Measurements from ENCODE around the gene ANKFN1.

The ANKFN1 gene

DNA sequence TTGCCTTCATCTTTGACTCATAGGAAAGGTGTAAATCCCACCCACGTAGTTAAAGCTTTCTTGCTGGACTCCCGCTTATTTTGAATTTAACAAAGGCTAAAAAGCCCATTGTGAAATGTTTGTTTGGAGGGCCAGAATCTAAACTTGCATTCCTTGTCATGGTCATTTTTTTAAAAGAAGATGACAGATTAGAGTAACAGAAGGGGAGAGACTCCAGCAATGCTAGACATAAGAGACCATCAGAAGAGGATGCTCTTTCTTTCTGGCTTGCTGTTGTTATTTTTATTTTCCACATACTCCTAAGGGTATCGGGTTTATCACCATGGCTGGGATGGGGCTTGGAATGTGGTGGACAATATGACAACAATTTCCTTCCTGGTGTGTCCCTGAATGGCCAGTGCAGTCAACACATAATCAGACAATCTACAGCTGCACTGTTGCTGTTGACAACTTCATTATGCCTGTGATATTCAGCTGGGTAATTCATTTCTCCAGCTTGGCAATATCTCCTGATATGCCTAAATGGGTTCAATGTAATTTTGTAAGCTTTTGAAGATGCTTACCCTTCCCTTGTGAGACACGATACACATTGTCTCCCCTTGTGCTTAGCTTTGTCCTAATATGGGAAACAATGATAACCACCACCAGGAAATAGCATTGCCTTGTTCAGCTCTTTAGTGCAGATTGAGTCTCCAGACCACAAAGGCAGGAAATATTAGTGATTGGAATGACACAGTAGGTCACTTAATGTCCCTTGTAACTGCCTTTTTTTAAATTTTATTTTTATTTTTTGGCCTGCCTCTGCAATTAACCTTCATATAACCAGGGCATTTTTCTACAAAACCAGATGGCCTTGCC is 164.3 kb downstream of the ANKFN1 start:
- Histone ChIP-seq H3K27ac (no peak overlapping the region), H3K4me3 (ENCODE audit: low read depth in 1 of 2, low read length in 1 of 2) (no peak overlapping the region), H3K4me1 (ENCODE audit: control insufficient read depth in 1 of 2, insufficient read depth in 1 of 2, low read depth in 1 of 2, low read length in 1 of 2) (peaks cover 35 to 38% of the 10 kb centered on the region in 2 experiments), H3K9me3 (no peaks in the 10 kb centered on the region), H3K27me3 (no peaks in the 10 kb centered on the region), H3K36me3 (no peaks in the 10 kb centered on the region)
- TF ChIP-seq, protein P1, sequence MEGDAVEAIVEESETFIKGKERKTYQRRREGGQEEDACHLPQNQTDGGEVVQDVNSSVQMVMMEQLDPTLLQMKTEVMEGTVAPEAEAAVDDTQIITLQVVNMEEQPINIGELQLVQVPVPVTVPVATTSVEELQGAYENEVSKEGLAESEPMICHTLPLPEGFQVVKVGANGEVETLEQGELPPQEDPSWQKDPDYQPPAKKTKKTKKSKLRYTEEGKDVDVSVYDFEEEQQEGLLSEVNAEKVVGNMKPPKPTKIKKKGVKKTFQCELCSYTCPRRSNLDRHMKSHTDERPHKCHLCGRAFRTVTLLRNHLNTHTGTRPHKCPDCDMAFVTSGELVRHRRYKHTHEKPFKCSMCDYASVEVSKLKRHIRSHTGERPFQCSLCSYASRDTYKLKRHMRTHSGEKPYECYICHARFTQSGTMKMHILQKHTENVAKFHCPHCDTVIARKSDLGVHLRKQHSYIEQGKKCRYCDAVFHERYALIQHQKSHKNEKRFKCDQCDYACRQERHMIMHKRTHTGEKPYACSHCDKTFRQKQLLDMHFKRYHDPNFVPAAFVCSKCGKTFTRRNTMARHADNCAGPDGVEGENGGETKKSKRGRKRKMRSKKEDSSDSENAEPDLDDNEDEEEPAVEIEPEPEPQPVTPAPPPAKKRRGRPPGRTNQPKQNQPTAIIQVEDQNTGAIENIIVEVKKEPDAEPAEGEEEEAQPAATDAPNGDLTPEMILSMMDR (IDR thresholded peaks at IDR 0.05) = no peak

DNA sequence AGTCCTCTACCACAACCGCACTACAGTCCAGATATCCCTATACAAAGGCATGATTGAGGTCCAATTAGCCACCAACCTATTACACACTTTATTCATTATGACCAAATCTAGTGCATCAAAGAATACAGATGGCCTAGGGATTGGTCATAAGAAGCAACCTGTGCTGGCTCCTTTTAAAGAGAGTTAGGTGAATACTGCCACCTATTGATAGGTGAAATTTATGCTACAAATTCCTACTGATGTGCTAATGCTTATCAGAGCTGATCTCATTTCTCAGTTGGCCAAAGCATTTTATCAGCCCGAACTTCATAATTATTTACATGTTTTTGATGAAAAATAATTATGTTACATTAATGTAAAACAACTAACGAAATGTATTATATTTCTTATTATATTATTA is 166.3 kb downstream of the ANKFN1 start:
- TF ChIP-seq, protein P1 (IDR thresholded peaks at IDR 0.05) = peak; percentile 51
- Histone ChIP-seq H3K27ac (no peak overlapping the region), H3K4me3 (ENCODE audit: low read depth in 1 of 2, low read length in 1 of 2) (no peak overlapping the region), H3K27me3 (no peaks in the 10 kb centered on the region), H3K36me3 (no peaks in the 10 kb centered on the region), H3K4me1 (ENCODE audit: control insufficient read depth in 1 of 2, insufficient read depth in 1 of 2, low read depth in 1 of 2, low read length in 1 of 2) (peaks cover 15 to 18% of the 10 kb centered on the region in 2 experiments), H3K9me3 (no peaks in the 10 kb centered on the region)

- Histone ChIP-seq H3K27me3 (no peaks in the 10 kb centered on the region), H3K27ac (no peak overlapping the region), H3K36me3 (no peaks in the 10 kb centered on the region), H3K4me1 (ENCODE audit: control insufficient read depth in 1 of 2, insufficient read depth in 1 of 2, low read depth in 1 of 2, low read length in 1 of 2) (peaks cover 6 to 9% of the 10 kb centered on the region in 2 experiments), H3K4me3 (ENCODE audit: low read depth in 1 of 2, low read length in 1 of 2) (no peak overlapping the region), H3K9me3 (no peaks in the 10 kb centered on the region)
- TF ChIP-seq, protein P1 (IDR thresholded peaks at IDR 0.05) = no peak
Measured at GRCh38 chr17:56320443-56320842, 167.2 kb downstream of the ANKFN1 start.

- Histone ChIP-seq H3K36me3 (no peaks in the 10 kb centered on the region), H3K9me3 (no peaks in the 10 kb centered on the region), H3K4me3 (ENCODE audit: low read depth in 1 of 2, low read length in 1 of 2) (no peak overlapping the region), H3K4me1 (ENCODE audit: control insufficient read depth in 1 of 2, insufficient read depth in 1 of 2, low read depth in 1 of 2, low read length in 1 of 2) (peaks cover 3 to 5% of the 10 kb centered on the region in 2 experiments), H3K27ac (no peak overlapping the region), H3K27me3 (no peaks in the 10 kb centered on the region)
- TF ChIP-seq, protein P1 (IDR thresholded peaks at IDR 0.05) = no peak
Measured at GRCh38 chr17:56322991-56323390, 169.7 kb downstream of the ANKFN1 start.

DNA sequence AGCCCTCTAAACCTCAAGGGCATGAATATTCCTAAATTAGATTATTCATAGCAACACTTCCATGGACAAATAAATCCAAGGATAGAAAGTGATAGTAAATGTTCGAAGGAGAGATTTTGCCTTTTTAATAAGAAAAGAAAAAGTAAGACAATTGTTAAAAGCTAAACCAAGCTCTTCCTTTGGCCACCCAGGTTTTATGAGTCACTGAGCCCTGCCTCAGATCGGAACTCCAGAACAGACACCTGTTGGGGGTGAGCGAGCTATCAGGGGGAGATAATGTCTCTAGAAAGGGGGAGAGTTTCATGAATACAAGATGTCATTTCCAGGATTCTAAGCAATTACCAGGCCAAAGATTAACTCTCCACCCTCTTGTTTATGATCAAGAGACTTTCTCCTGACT is 171.4 kb downstream of the ANKFN1 start:
- H3K9me3 ChIP-seq = no peaks in the 10 kb centered on the region
- H3K4me1 ChIP-seq (ENCODE audit: control insufficient read depth in 1 of 2, insufficient read depth in 1 of 2, low read depth in 1 of 2, low read length in 1 of 2) = peaks cover 3 to 5% of the 10 kb centered on the region in 2 experiments
- TF ChIP-seq, protein P1 (IDR thresholded peaks at IDR 0.05) = no peak
- no peaks in the 10 kb centered on the region for H3K36me3 ChIP-seq
- H3K27ac ChIP-seq = no peak overlapping the region
- no peak overlapping the region for H3K4me3 ChIP-seq (ENCODE audit: low read depth in 1 of 2, low read length in 1 of 2)
- no peaks in the 10 kb centered on the region for H3K27me3 ChIP-seq
